HG02943 (cell line): Measurements from ENCODE around the gene SP3.

Experiments used
- ATAC-seq: cut with Tn5 transposase; IDR thresholded peaks from one replicate; pipeline ENCODE4 v1.9.1; 2021; ENCODE audit warnings: mild to moderate bottlenecking, low read depth, moderate library complexity; ENCODE audit not compliant: unreplicated experiment

Gene SP3

DNA sequence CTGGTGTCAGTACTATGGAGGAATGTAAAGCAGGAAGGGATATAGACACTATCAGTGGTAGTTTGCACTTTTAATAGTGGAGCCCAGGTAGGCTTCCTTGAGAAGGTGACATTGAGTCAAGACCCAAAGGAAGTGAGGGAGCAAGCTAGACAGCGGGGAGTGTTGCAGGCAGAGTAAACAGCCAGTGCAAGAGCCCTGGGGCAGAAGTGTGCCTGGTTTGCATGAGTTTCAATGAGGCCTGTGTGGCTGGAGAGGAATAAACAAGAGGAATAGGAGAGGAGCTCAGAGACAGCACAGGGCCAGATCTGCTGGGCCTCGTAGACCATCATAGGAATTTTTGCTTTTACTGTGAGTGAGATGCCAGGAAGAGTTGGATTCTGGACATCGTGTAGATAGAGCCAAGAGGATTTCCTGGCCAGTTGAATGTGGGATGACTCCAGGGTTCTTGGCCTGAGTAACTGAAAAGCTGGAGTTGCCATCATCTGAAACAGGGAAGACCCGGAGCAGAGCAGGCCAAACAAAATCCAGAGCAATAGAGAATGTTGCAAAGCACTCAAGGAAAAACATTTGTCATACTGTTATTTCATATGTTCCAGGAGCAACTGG is 102.5 kb downstream of the SP3 start:
- ATAC-seq = no peak

DNA sequence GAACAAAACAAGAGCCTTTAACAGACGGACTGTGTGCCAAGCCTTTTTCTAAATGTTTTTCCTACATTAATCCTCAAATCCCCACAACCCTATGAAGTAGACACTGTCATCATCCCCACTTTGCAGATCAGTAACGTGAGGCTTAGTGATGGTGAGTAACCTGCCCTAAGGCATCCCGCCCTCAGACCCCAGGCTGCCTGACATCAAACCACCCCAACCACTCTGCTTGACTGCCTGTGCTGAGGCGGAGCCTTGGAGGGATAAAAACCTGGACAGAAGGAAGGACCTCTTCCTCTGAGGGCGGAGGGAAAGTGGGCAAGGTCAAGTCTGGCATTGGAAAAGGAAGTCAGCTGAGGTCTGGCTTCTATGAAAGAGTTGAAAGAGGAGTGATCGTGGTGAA is 104.6 kb downstream of the SP3 start:
- ATAC-seq = no peak

DNA sequence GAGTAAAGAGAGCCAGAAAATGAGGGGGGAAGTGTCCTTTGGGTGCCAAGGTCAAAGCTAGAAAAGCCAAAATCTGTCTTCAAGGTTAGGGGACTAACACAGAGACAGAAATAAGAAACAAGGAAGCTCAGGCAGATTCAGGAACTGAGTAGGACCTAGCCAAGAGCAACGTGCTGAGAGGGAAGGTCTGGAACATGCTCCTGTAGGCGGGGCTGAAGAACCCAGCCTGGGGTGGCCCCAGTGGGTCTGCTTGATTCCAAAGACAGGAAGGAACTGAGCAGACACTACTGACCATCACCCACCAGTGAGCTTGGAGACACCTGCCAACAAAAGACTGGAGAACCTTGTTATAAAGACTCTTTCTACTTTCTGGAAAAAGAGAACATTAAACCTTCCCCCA is 105.1 kb downstream of the SP3 start:
- no peak for ATAC-seq

DNA sequence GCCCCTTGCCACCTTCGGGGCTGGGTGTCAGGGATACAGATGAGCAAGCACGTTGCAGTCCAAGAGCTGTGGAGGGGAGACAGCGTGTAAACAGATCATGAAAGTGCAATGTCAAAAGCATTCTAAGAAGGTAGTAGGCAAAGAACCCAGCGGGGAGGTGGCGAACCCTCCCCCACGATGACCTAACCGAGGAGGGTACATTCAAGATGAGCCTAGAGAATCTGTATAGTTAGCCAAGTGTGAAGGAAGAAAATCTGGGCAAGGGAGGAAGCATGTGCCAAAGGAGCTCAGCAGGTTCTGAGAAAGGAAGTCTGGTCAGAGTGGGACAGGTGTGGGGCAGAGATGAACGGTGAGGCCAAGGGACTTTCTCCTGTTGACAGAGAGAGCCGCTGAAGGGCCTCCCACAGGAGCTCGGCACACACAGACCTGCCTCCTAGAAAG is 106.9 kb downstream of the SP3 start:
- no peak for ATAC-seq
